ENCODE measurements around the gene ZNF566.

The ZNF566 gene

GRCh38 chr19:36528194-36528920, 39.0 kb upstream of the ZNF566 start, which contains the start of gene ZNF260 (continued):
- TF ChIP-seq ZBTB20 (tag by site-specific recombination; IDR thresholded peaks at IDR 0.05) (peak; percentile 99), ZFP37 (tag by site-specific recombination; IDR thresholded peaks at IDR 0.05) (no peak; the same call in 1 of the 2 replicates), ZNF610 (tag by site-specific recombination; IDR thresholded peaks at IDR 0.05; ENCODE audit: borderline replicate concordance) (no peak; the same call in none of the 2 replicates), ZNF132 (tag by site-specific recombination; IDR thresholded peaks at IDR 0.05; ENCODE audit: borderline replicate concordance) (no peak), ZNF660 (tag by site-specific recombination; IDR thresholded peaks at IDR 0.05) (peak; percentile 98), ZNF157 (tag by site-specific recombination; IDR thresholded peaks at IDR 0.05) (no peak), ZNF571 (tag by site-specific recombination; IDR thresholded peaks at IDR 0.05) (no peak), ZNF621 (tag by site-specific recombination; IDR thresholded peaks at IDR 0.05) (no peak), SCRT1 (tag by site-specific recombination; IDR thresholded peaks at IDR 0.05; ENCODE audit: borderline replicate concordance) (no peak), TRIM28 (IDR thresholded peaks at IDR 0.05; ENCODE audit: borderline replicate concordance, low read length) (peak; percentile 85; the same call in 1 of the 2 replicates), ZFP41 (tag by site-specific recombination; IDR thresholded peaks at IDR 0.05; ENCODE audit: borderline replicate concordance) (no peak), OVOL3 (tag by site-specific recombination; IDR thresholded peaks at IDR 0.05) (peak; percentile 80; the same call in 1 of the 2 replicates), MZF1 (tag by site-specific recombination; IDR thresholded peaks at IDR 0.05; ENCODE audit: borderline replicate concordance) (peak; percentile 76; the same call in 1 of the 2 replicates), HIC1 (tag by site-specific recombination; IDR thresholded peaks at IDR 0.05) (peak; percentile 89), ZNF121 (tag by site-specific recombination; IDR thresholded peaks at IDR 0.05) (peak; percentile 100), ZNF26 (tag by site-specific recombination; IDR thresholded peaks at IDR 0.05) (no peak), PRDM2 (tag by site-specific recombination; IDR thresholded peaks at IDR 0.05; ENCODE audit: borderline replicate concordance) (no peak), ZNF658 (tag by site-specific recombination; IDR thresholded peaks at IDR 0.05) (no peak), HOXA7 (CRISPR knock-in tag; IDR thresholded peaks at IDR 0.05; ENCODE audit: borderline replicate concordance) (no peak), ZNF19 (tag by site-specific recombination; IDR thresholded peaks at IDR 0.05; ENCODE audit: low read depth) (no peak), ZNF514 (tag by site-specific recombination; IDR thresholded peaks at IDR 0.05) (no peak), ZNF366 (tag by site-specific recombination; conservative IDR thresholded peaks at IDR 0.05) (peak; percentile 79), ZNF629 (tag by site-specific recombination; IDR thresholded peaks at IDR 0.05) (peak; percentile 87), ZFP3 (tag by site-specific recombination; IDR thresholded peaks at IDR 0.05; ENCODE audit: low read depth) (no peak)
- TF ChIP-seq, protein P1, sequence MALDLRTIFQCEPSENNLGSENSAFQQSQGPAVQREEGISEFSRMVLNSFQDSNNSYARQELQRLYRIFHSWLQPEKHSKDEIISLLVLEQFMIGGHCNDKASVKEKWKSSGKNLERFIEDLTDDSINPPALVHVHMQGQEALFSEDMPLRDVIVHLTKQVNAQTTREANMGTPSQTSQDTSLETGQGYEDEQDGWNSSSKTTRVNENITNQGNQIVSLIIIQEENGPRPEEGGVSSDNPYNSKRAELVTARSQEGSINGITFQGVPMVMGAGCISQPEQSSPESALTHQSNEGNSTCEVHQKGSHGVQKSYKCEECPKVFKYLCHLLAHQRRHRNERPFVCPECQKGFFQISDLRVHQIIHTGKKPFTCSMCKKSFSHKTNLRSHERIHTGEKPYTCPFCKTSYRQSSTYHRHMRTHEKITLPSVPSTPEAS (tag by site-specific recombination; IDR thresholded peaks at IDR 0.05): peak; percentile 80
- TF ChIP-seq, protein P2, sequence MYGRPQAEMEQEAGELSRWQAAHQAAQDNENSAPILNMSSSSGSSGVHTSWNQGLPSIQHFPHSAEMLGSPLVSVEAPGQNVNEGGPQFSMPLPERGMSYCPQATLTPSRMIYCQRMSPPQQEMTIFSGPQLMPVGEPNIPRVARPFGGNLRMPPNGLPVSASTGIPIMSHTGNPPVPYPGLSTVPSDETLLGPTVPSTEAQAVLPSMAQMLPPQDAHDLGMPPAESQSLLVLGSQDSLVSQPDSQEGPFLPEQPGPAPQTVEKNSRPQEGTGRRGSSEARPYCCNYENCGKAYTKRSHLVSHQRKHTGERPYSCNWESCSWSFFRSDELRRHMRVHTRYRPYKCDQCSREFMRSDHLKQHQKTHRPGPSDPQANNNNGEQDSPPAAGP (tag by site-specific recombination; IDR thresholded peaks at IDR 0.05): peak; percentile 89
- TF ChIP-seq, protein P3, sequence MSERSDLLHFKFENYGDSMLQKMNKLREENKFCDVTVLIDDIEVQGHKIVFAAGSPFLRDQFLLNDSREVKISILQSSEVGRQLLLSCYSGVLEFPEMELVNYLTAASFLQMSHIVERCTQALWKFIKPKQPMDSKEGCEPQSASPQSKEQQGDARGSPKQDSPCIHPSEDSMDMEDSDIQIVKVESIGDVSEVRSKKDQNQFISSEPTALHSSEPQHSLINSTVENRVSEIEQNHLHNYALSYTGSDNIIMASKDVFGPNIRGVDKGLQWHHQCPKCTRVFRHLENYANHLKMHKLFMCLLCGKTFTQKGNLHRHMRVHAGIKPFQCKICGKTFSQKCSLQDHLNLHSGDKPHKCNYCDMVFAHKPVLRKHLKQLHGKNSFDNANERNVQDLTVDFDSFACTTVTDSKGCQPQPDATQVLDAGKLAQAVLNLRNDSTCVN (tag by site-specific recombination; optimal IDR thresholded peaks at IDR 0.05): peak; percentile 93
